NCI-H1105 treated with DMSO at 0.1 percent for 48 hours (cell line): Measurements from ENCODE around the gene STRIP1.
"Not testable (repeated sequence)": the region's sequence is repeated elsewhere in the genome, so short reads cannot be mapped to it uniquely, and the experiment has no call there.

Experiments
- DNase-seq: peaks from one replicate; lab custom pipeline; 2025; lab: John Stamatoyannopoulos, UW

The STRIP1 gene

DNA sequence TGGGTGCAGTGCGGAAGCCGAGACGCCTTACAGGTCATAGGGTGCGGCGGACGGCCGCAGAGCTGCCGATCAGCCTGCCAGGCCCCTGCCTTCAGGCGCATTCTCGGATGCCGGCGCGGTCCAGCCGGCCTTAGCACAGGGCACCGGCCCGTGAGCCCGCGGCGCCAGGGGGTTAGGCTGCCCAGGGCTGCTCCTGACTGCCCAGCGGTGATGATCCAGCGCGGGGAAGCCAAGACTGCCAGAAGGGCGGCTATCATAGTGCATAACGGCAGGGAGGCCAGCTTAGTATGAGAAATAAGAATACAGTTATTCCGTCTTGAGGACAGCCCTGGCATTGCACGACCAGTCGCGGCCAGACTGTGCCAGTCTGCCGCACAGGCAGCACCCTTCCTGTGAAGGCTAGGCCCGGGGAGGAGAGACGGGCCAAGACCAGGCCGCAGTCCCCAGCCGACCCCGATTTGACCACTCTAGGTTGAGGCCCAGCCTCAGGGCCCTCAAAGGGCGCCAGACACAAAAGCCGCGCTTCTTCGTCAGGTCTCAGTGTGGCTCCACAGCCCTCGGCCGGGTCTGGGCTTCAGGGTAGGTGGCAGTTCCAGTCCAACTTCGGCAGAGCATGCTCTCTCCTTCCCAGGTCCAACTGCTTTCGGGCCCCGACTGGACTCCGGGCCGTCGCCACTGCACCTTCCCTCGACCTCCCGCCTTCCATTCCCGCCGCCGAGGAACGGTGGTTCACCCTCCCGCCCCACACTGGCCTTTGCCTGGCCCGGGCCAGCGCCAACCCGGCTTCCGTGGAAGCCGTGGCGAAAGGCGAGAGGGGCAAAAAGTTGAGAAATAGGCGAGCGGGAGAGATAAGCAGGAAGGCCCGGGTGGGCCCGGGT, 35.2 kb downstream of the STRIP1 start:
- no peak for DNase-seq

DNA sequence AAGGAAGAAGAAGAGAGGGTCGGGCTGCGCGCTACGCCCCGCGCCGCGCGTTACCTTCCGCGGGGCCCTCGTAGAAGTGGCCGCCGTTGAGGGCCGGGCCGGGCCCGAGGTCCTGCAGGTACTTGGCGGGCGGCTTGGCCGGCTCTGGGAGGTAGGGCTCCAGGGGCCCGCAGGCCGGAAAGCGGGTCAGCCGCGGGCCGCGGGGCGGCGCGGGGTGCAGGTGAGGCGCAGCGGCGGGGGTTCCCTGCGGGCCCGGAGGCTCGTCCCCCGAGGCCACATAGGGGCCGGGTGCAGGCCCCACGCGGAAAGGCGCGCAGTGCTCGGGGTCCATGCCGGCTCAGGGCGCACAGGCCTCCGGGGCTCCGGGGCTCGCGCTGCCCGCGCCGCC, 35.9 kb downstream of the STRIP1 start:
- no peak for DNase-seq

DNA sequence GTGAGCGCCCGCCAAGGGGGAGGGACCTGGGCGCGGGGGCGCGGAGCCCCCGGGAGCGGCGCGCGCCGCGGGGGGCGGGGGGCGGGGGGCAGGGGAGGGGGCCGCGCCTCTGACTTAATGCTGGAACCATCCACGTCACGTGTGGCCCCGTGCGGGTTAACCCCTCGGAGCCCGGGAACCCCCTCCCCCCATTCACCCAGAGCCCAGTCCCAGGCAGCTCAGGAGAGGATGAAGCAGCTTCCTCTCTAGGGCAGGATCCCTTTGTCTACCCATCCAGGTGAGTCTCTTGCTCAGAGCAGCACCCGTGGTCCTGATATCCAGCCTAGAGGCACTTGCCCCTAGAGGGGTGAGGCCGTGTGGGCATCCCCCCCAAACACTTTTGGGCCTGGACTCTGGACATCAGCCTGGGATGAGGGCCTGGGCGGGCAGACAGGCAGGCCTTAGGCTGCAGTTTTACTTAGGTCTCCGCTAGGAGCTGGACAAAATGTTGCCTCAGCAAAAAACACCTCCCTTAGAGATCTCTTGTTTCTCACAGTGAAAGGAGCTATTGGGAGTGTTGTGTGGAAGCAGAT, 36.3 kb downstream of the STRIP1 start, which contains the start of gene ALX3:
Gene ALX3, minus strand, starts transcription at position 2 of the 572 bp plus-strand sequence. CDS start 60 bp downstream, outside the sequence.
- no peak for DNase-seq

DNA sequence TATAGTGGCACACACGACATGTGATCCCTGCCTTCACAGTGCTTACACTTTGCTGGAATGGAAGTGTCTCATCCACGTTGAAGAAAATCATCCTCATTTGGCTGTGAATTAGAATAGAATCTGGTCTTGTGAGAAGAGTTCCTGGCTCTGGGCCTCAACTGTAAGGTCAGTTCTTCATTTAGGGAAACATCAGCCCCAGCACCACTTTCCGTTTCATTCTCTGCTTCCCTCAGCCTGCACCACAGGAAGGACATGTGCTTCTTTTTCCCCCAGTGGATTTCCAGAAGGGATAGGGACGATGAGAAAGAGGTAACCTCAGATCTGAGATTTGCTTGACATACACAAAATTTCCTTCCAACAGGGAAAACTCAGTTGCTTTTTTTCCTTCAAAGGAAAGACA, 39.7 kb downstream of the STRIP1 start:
- no peak for DNase-seq

DNA sequence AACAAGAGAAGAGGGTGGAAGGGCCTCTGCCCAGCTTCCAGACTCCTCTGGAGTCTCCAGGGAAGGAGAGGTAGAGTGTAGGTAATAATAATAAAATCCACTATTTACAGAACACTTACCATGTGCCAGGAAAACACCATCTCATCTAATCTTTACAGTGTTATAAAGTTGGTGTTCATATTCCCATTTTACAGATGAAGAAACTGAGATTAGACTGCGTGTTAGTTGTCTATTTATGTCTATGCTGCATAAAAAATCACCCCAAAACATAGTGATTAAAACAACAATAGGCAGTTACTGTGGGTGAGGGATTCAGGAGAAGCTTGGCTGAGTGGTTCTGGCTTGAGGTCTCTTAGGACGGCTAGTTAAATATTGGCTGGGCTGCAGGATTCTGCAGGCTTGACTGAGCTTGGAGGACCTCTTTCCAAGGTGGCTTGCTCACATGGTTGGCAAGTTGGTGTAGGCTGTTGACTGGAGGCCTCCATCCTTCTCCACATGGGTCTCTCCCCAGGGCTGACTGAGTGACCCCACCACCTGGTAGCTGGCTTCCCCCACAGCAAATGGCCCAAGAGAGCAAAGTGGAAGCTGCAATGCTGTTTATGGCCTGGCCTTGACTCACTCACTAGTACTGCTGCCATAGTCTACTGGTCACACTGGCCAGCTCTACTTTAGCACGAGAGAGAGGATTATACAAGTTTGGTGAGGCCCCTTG, 42.5 kb downstream of the STRIP1 start:
- no peak for DNase-seq

DNA sequence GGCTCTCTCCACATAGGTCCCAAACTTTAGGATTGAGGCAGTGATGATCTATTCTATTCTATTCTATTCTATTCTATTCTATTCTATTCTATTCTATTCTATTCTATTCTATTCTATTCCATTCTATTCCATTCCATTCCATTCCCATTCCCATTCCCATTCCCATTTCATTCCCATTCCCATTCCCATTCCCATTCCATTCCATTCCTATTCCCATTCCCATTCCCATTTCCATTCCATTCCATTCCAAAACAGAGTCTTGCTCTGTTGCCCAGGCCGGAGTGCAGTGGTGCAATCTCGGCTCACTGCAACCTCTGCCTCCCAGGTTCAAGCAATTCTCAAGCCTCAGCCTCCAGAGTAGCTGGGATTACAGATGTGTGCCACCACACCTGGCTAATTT, 45.6 kb downstream of the STRIP1 start:
- DNase-seq, result not testable (repeated sequence)

DNA sequence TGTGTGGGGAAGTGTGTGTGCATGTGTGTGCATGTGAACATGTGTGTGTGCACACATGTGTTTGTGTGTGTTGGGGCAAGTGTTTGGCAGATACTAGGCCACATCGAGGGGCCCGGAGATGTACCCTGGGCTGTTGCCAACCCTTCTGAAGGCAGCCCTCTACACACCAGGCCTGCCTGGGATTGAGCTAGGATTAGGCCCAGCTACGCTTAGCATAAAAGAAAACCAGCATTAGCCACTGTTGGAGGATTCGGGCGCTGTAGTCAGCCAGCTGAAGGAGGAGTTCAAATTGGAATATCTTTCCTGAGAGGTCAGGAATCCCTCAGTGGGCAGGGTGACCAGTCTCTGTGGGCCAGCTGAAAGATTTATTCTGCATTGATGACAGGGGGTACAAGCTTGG, 46.6 kb downstream of the STRIP1 start:
- DNase-seq, result no peak

DNA sequence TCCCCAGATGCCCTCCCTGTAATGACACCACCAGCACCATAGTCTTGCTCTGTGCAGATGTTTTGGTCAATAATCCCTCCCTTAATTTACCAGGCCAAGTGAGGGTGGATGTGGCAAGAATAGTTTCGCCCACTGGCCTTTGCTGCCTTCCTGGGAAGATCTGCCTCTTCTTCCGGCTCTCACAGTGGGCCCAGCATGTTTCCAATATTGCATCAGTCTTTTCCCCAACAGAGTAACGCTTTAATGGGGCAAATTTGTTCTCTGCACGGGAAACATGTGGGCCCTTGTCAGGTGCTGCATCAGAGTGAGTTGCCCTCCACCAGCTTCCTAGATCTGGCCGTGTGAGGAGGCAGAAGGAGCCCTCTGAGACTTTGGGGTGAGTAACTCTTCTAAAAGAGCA, 48.1 kb downstream of the STRIP1 start:
- DNase-seq, result no peak

DNA sequence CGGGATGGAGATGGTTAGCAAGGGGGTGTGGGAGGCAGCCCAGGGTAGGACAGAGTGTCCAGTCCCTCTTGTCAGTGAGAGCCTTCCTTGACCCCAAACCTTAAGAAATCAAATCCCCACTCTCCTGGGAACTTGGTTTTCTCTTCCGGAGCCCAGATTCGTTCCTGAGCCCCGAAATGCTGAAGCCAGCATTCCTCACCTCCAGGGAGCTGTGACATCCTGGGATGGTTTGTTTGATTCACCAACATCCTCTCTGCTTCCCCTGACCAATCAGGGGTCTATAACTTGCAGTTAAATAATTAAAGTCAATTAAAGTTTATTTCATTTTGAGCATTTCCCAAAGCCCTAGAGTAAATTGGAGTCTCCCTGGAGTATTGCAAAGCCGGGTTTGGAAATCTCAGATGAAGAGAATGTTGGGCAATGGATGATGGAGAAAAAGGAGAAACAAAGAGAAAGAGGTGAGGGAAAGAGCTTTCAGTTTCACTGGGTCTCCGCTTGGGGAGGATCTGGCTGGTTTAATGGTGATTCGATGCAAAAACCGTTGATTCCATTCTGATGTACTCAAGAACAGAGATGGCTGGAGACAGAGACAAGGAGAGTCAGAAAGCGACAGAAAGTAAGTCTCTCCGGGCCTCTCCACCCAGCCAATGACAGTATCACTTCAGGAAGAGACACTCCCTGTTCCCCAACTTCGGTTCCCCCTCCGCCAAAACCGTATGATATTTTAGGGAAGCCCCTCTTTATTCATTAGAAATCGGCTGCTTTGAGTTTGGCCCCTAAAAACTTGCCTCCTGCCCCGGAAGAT, 48.8 kb downstream of the STRIP1 start:
- no peak for DNase-seq

DNA sequence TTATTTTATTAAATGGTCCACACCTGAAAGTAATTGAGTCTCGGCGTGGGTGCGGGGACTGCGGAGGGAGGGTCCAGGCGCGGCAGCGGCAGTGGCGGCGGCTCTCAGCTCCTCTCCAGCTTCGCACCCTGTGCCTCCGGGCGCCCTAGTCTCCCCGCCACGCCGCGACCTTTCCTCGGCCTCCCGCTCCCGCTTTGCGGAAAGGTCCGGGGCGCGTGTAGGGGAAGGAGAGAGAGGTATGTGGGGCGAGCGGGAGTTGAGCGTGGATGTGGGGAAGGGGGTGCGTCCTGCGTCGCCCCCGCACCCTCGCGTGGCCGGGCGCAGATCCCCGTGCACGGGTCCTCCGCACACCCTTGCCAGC, 49.4 kb downstream of the STRIP1 start:
- DNase-seq, result no peak

DNA sequence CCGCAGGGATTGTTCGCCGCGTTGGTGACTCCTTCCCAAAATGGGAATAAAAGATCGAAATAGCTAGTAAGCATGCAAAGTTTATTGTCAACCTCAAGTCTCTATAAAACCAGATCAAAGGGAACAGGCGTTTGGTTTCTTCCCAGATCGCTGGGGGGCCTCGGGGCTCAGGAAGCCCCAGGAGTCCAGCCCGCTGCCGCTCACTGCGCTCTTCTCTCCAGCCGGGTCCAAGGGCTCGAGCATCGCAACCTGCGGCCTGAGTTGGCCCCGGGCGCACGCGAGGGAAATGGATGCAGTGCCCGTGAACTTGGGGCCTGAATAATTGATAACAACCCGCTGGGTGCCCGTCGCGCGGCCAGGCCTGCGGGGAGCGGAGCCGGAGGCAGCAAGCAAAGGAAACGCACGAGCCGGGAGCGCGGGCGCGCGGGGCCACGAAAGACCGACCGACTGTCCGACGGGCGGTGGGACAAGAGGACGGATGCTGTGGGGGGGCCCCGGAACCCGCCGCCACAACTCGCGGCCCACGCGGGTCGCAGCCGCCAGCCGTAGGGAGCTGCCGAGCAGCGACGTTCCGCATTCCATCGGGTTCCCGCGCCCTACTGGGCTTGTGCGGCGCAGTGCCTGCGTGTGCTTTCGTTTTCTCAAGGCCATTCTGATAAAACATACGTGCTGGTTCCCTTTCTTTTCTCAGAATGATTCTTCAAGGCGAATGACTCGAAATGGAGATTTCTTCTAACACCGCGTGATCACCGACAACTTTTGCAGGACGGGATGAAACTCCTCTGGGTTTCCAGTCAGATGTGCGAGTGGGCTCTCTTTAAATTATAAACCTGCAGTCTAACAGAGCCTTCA, 50.0 kb downstream of the STRIP1 start:
- peak; percentile 20 for DNase-seq

DNA sequence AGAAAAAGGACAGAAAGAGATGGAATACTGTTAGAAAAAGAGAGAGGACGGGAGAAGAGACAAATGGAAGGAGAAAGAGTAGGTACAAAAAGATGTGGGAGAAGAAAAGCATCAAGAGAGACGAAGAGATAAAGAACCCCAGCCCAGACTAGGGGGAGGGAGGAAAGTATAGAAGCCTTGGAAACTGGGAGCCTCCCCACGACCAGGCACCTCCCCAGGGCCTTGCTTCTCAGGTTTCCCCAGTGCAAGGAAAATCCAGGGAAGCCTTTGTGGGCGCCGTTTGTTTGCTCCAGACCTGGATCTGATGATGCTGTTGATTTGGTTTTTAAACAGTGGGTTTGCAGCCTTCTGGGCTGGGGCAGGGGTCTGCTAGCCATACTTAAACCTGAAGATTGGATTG, 51.2 kb downstream of the STRIP1 start:
- DNase-seq, result no peak

DNA sequence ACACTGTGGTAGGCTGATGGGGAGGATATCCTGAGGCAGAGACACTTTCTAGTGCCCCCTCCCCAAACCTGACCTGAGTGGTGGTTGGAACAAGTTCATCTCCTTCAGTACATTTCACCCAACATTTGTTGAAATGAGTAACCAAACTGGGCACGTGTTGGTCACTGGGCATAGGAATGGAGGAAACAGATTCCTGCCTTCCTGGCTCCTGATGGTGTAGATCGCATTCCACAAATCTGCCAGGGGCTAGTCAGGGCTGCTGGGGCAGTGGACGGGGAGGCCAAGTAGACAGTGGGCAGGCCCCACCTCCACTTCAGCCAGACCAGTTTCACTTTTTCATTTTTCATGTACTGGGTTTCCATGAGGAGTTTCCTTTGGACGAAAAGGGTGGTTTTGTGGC, 52.5 kb downstream of the STRIP1 start:
- no peak for DNase-seq

DNA sequence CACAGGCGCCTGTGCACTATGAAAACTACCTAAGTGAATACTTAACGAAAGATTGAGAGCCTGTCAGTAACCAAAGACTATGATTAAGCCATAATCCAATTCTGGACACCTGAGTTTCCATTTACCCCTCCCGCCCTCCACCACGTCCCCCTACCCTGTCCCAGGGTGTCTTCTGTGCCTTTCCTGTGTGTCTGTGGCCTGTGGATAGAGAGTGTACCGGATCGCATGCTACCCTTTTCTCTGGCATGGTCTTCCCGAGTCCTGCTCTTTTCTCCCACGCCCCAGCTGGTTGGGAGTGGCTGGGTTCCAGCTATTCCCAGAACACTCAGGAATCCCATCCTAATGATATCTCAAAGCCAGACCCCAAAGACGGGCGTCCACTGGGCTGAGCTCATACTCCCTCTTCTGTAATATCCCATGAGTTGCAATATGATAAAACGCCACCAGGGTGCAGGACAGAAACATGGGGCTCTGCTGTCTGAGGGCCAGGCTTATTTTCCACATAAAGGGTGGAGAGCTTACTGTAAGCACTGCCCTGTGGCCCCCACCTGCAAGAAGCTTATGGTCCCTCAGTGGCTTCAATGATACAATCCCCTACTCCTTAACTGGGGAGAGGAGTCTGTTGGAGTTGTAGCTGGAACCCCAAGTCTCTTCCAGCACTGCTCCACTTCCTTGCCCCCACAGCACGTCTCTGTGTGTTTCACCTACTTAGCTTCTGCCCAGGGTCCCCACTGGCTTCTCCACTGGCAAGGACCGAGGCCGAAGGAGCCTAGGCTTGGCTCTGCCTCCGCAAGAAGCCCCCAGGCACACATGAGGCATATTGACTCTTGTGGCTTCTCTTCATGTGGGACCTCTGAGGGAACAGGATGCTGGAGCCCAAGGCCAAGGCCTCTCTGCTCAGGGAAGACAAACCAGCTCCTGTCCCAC, 53.7 kb downstream of the STRIP1 start:
- DNase-seq, result peak; percentile 15

DNA sequence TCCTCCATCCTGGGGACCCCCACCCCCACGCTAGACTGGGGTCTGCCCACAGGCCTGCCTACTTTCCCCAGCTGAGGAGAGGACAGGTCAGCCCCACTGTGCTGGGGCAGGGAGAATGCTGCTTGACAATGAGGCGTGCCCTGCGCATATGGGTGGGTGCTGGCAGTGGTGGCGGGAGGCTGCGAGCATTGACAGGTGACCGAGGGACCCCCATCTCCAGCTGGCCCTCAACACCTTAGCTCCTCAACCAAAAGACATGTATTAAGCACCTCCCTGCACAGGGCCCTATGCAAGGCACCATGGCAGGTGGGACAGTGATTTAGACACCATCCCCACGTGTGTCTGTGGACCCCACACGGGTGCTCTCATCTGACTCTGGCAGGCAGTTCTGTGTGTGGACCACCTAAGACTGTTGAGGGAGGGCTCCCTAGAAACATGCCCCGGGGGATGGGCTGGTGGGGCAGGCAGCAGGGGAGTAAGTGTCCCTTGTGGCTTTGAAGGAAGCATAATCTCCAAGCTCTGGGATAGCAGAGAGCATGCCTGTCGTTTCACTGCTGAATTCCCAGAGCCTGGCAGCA, 54.4 kb downstream of the STRIP1 start:
- DNase-seq, result no peak

DNA sequence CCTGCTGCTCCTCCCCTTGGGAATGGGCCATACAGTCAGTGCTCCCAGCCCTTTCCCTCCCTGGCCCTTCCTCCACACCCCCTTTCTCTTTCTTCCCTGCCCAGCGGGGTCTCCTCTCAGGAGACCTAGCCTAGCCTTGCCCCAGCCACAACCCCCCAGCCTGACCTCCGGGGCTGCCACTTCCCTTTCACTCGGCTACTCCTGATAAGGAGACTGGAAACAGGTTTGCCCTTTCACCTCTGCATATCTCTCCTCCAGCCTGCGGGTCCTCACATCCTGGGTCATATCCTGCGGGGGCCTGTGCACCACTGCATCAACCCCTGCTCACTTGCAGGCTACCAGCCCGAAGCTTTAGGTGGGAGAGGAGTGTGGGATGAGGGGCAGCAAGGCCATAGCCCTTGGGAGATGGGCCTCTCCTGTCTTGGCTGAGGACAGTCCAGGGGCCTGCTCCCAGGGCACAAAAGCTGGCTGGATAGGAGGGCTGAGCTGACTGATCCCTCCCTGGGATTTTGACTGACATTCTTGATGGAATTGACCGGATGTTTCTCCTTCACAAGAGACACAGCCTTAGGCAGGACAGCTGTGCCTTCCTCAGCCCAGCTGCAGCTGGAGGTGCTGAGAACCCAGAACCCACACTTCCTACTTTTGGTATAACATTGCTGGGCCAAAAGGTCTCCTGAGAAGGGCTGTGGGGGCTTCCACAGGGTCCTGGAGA, 55.3 kb downstream of the STRIP1 start:
- no peak for DNase-seq

DNA sequence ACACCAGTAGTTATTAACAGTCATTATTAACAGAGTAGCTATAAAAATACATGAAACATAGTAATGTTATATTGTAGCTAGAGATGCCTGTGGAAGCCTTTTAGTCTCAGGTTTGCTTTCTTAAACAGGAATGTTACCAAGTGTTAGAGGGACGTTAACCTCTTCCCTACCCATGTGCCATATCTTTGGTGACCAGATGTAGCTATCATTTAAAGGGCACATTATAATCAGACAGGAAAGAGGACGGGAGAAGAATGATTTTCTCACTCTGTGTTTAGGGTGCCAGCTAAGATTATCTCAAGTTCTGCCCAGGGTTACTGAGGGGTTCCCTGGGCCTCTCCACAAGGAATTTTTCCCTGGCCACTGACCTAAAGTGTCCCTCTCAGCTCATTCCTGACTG, 57.0 kb downstream of the STRIP1 start:
- no peak for DNase-seq

DNA sequence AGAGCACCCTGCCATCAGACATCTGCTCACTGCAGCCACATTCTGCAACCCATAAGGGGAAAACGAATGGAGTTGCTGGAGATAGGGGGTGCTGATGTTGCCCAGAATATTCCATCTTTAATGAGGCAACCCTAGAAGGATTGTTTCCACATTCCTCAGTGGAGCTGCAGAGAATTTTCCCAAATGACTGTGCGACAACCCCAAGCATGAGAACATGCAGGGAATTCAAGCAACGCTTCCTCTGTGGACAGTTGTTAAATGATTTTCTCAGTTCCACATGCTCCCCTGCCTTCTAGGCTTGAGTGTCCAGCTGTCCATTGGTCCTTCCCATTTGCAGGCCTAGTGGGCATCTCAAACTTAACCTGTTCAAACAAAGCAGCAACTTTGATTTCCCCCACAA, 57.4 kb downstream of the STRIP1 start:
- DNase-seq, result no peak

DNA sequence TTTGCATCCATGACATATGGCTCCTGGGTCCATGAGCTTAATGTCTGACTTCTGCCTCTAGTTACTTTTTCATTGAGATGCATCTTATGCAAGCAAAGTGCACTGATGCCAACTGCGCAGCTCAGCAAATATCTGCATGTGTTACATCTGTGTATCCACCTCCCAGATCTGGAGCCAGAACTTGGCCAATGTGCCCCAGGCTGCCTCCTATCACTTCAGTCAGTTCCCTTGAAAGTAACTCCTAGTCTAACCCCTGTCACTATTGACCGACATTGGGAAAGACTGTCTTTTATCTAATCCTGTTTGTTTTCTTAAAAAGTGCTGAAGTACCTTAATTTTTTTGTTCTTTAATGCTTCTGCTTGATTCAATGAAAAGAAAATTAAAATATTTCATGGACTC, 58.6 kb downstream of the STRIP1 start:
- DNase-seq, result no peak
